ENCODE data around the gene MREG.

DNA sequence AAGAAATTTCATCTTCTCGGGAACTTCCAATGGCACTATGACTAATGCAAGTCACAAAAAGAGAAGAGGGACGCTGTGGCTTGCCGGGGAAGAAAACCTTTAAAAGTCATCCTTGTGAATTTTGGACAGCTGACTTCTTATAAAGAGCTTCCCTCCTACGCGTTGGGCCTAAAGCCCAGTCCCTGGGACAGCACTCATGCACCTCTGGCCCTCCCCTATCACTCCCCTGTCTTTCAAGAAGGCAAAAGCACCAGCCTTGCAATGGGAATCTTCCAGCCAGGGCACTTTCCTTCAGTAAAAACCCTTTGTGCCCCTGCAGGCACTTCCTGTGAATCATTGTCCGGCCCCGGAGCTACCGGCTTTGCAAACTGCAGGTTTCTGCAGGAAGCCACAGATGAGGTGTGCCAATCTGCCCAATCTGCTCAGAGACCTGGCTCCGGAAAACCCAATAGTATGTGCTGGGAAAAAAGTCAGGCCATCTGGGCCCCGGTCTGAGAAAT is 7.1 kb downstream of the MREG start:
- TF ChIP-seq, protein P1, sequence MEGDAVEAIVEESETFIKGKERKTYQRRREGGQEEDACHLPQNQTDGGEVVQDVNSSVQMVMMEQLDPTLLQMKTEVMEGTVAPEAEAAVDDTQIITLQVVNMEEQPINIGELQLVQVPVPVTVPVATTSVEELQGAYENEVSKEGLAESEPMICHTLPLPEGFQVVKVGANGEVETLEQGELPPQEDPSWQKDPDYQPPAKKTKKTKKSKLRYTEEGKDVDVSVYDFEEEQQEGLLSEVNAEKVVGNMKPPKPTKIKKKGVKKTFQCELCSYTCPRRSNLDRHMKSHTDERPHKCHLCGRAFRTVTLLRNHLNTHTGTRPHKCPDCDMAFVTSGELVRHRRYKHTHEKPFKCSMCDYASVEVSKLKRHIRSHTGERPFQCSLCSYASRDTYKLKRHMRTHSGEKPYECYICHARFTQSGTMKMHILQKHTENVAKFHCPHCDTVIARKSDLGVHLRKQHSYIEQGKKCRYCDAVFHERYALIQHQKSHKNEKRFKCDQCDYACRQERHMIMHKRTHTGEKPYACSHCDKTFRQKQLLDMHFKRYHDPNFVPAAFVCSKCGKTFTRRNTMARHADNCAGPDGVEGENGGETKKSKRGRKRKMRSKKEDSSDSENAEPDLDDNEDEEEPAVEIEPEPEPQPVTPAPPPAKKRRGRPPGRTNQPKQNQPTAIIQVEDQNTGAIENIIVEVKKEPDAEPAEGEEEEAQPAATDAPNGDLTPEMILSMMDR (conservative IDR thresholded peaks at IDR 0.05), result no peak
- no peak for TF ChIP-seq ZFX (IDR thresholded peaks at IDR 0.05)

Data from C4-2B (cell line).